Osteoblast (primary cell): ENCODE data around the gene LINC01488. TPM values are rescaled to one million over a fixed set of nuclear protein-coding genes. Genes with fewer than 3 reads are reported as not detected.
A peak's percentile ranks its signal among the peaks of the same experiment; 100 is the strongest.

Experiments used
- DNase-seq: peaks from one replicate; pipeline ENCODE4 v3.0.0; 2011; ENCODE audit warnings: low spot score, mixed read lengths; ENCODE audit not compliant: insufficient read length; ENCODE audit errors: missing footprints
- H2AFZ ChIP-seq: 2 replicates; pipeline ENCODE4 v1.6.0; 2011; ENCODE audit warnings: mild to moderate bottlenecking, low read length
- H3K27ac ChIP-seq: 2 replicates; pipeline ENCODE4 v1.5.1; 2011; ENCODE audit warnings: mild to moderate bottlenecking, low read depth, low read length, moderate library complexity
- H3K27me3 ChIP-seq: 2 replicates; pipeline ENCODE4 v1.6.0; 2012; ENCODE audit warnings: mild to moderate bottlenecking, control low read depth, inconsistent platforms, low read length, moderate library complexity; ENCODE audit not compliant: insufficient read depth
- H3K36me3 ChIP-seq: 2 replicates; pipeline ENCODE4 v1.5.1; 2011; ENCODE audit warnings: mild to moderate bottlenecking, low read length, control low read depth, moderate library complexity; ENCODE audit not compliant: insufficient read depth
- H3K4me1 ChIP-seq: 2 replicates; pipeline ENCODE4 v1.5.1; 2011; ENCODE audit warnings: mild to moderate bottlenecking, low read length, control low read depth, moderate library complexity; ENCODE audit not compliant: insufficient read depth
- H3K4me2 ChIP-seq: 2 replicates; pipeline ENCODE4 v1.6.0; 2011; ENCODE audit warnings: mild to moderate bottlenecking, low read length; ENCODE audit not compliant: insufficient read depth
- H3K4me3 ChIP-seq: fragments of 200-600 bp; sonication (generic); 3 replicates; pipeline ENCODE4 v1.5.1; 2012; ENCODE audit warnings: mild to moderate bottlenecking, low read length, inconsistent platforms; ENCODE audit not compliant: insufficient read depth
- H3K79me2 ChIP-seq: 2 replicates; pipeline ENCODE4 v1.6.0; 2012; ENCODE audit warnings: mild to moderate bottlenecking, low read length, control low read depth, inconsistent platforms; ENCODE audit not compliant: insufficient read depth
- H3K9me3 ChIP-seq: 2 replicates; pipeline ENCODE4 v1.5.1; 2011; ENCODE audit warnings: low read depth, low read length, control low read depth
- H4K20me1 ChIP-seq: 2 replicates; pipeline ENCODE4 v1.6.0; 2012; ENCODE audit warnings: mild to moderate bottlenecking, low read length, control low read depth; ENCODE audit not compliant: insufficient read depth
- total RNA-seq: library from RNA; depleted of rRNA; stranded (reverse); fragments of >200 nt; gene quantifications from 2 replicates; pipeline ENCODE4 v1.2.3, GENCODE V29; 2012
- TF ChIP-seq, protein P1 (sequence below): IDR thresholded peaks from 2 replicates; pipeline ENCODE4 v1.5.1; 2011; ENCODE audit warnings: mild to moderate bottlenecking, low read depth, low read length, moderate library complexity; ENCODE audit errors: extremely low read depth

Gene LINC01488
- total RNA-seq, 1 donor, result not detected

DNA sequence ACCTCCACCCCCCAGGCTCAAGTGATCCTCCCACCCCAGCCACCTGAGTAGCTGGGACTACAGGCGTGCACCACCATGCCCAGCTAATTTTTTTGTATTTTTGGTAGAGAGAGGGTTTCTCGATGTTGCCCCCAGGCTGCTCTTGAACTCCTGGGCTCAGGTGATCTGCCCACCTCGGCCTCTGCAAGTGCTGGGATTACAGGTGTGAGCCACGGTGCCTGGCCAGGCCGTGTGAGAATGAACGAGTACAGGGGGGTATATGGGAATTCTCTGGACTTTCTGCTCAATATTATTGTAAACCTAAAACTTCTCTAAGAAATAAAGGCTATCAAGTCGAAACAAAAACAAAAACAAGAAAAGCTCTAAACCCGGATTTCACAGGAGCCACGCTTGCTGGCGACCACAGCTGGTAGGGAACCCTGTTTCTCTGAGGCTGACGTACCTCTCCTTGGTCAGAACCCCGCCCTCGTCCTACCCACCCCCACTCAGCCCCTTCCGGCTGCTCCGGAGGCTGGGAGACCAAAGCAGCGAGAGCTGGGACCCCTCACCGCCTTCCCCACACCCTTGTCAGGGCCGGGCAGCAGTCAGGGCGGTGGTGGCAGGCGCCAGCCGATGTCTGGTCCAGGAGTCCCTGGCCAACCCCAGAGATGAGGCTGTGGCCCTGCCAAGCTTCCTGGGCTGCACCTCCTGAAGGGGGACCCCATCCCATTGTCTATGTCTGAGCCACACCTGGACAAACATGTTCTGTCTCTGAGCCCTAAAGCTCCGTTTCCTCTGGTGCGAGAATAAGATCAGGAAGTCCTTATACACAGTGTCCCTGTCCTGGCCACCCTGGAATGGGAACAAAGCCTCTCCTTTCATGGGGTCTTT lies 52.1 kb downstream of the LINC01488 start:
- TF ChIP-seq, protein P1, sequence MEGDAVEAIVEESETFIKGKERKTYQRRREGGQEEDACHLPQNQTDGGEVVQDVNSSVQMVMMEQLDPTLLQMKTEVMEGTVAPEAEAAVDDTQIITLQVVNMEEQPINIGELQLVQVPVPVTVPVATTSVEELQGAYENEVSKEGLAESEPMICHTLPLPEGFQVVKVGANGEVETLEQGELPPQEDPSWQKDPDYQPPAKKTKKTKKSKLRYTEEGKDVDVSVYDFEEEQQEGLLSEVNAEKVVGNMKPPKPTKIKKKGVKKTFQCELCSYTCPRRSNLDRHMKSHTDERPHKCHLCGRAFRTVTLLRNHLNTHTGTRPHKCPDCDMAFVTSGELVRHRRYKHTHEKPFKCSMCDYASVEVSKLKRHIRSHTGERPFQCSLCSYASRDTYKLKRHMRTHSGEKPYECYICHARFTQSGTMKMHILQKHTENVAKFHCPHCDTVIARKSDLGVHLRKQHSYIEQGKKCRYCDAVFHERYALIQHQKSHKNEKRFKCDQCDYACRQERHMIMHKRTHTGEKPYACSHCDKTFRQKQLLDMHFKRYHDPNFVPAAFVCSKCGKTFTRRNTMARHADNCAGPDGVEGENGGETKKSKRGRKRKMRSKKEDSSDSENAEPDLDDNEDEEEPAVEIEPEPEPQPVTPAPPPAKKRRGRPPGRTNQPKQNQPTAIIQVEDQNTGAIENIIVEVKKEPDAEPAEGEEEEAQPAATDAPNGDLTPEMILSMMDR, result no peak
- no peaks in the 10 kb centered on the region for H3K36me3 ChIP-seq
- H4K20me1 ChIP-seq, result no peaks in the 10 kb centered on the region
- no peaks in the 10 kb centered on the region for H3K27me3 ChIP-seq
- H3K9me3 ChIP-seq, result no peaks in the 10 kb centered on the region
- H3K4me3 ChIP-seq, result no peak overlapping the region
- H3K27ac ChIP-seq, result no peak overlapping the region
- no peaks in the 10 kb centered on the region for H3K4me1 ChIP-seq
- H3K4me2 ChIP-seq, result no peak overlapping the region
- no peak overlapping the region for H2AFZ ChIP-seq
- peak; percentile 76 for DNase-seq
- no peaks in the 10 kb centered on the region for H3K79me2 ChIP-seq

DNA sequence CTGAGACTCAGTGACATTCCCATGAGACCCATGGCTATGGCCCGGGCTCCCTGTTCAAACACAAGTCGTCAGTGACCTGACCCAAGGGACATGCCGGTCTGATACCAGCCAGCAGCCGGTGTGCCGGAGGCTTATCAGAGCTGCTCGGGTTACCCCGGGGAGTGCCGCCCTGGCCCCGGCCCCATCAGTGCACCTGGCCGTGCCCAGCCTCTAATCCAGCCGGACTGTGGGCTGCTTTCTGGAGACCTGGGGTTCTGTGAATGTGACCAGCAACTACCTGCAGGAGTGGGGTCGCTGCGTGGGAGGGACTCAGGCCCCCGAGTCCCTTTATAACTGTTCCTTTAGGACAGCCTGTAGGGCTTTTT lies 52.7 kb downstream of the LINC01488 start:
- H3K27ac ChIP-seq, result no peak overlapping the region
- no peak overlapping the region for H2AFZ ChIP-seq

DNA sequence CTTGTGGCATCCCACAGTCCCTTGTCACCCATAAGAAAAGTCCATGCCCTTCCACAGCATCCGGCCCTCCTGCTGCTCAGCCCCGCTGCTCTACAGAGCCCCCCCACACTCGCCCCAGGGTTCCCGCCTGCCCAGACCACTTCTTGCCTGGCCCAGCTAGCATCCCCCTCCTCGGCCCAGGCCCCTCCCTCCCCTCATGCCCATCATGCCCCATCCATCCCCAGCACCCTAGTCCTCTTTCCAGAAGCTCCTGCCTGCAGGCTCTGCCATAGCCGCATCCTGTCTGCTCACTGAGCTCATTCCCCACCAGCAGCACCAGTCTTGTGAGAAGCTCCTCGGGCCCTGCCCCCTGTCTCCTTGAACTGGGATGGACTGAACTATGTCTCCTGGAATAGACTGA lies 54.4 kb downstream of the LINC01488 start:
- Histone ChIP-seq H2AFZ (no peak overlapping the region), H3K4me3 (no peak overlapping the region), H3K36me3 (no peaks in the 10 kb centered on the region), H3K9me3 (no peaks in the 10 kb centered on the region), H3K4me1 (peaks cover 6% of the 10 kb centered on the region), H3K27ac (no peak overlapping the region), H3K79me2 (no peaks in the 10 kb centered on the region), H4K20me1 (no peaks in the 10 kb centered on the region), H3K27me3 (no peaks in the 10 kb centered on the region), H3K4me2 (no peak overlapping the region)
- TF ChIP-seq, protein P1, result no peak
- peak; percentile 52 for DNase-seq

More for the DNA sequence above, 52.7 kb downstream of the LINC01488 start:
- no peaks in the 10 kb centered on the region for H3K27me3 ChIP-seq
- H4K20me1 ChIP-seq, result no peaks in the 10 kb centered on the region
- TF ChIP-seq, protein P1, result no peak
- no peak overlapping the region for H3K4me3 ChIP-seq
- H3K36me3 ChIP-seq, result no peaks in the 10 kb centered on the region
- H3K9me3 ChIP-seq, result no peaks in the 10 kb centered on the region
- no peaks in the 10 kb centered on the region for H3K79me2 ChIP-seq
- no peaks in the 10 kb centered on the region for H3K4me1 ChIP-seq
- no peak for DNase-seq
- H3K4me2 ChIP-seq, result no peak overlapping the region

DNA sequence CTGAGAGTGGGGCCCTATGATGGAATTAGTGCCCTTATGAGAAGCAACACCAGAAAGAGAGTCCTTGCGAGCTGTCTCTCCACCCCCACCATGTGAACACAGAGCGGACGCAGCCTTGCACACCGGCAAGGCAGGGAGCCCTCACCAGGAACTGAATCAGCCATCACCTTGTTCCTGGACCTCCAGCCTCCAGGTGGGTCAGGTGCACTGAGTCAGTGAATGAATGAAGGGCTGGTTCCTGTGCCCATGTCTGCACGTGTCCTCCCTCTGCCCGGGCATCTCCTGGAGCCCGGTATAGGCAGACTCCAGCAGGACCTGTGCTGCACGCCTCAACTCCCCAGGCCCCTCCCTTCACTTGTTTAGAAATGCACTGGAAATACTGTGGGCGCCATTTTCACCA lies 54.9 kb downstream of the LINC01488 start:
- TF ChIP-seq, protein P1, result no peak
- H3K4me2 ChIP-seq, result no peak overlapping the region
- no peaks in the 10 kb centered on the region for H4K20me1 ChIP-seq
- H2AFZ ChIP-seq, result no peak overlapping the region
- H3K27ac ChIP-seq, result no peak overlapping the region
- H3K4me1 ChIP-seq, result peaks cover 11% of the 10 kb centered on the region
- H3K9me3 ChIP-seq, result no peaks in the 10 kb centered on the region
- H3K36me3 ChIP-seq, result no peaks in the 10 kb centered on the region
- peak; percentile 35 for DNase-seq
- H3K4me3 ChIP-seq, result no peak overlapping the region
- no peaks in the 10 kb centered on the region for H3K79me2 ChIP-seq
- H3K27me3 ChIP-seq, result no peaks in the 10 kb centered on the region
